ENCODE measurements around the gene SF3B6. TPM values are rescaled to one million over a fixed set of nuclear protein-coding genes. Genes with fewer than 3 reads are reported as not detected.
"Not testable (repeated sequence)": the region's sequence is repeated elsewhere in the genome, so short reads cannot be mapped to it uniquely, and the experiment has no call there.

SF3B6 gene
- 52.8 TPM for total RNA-seq

DNA sequence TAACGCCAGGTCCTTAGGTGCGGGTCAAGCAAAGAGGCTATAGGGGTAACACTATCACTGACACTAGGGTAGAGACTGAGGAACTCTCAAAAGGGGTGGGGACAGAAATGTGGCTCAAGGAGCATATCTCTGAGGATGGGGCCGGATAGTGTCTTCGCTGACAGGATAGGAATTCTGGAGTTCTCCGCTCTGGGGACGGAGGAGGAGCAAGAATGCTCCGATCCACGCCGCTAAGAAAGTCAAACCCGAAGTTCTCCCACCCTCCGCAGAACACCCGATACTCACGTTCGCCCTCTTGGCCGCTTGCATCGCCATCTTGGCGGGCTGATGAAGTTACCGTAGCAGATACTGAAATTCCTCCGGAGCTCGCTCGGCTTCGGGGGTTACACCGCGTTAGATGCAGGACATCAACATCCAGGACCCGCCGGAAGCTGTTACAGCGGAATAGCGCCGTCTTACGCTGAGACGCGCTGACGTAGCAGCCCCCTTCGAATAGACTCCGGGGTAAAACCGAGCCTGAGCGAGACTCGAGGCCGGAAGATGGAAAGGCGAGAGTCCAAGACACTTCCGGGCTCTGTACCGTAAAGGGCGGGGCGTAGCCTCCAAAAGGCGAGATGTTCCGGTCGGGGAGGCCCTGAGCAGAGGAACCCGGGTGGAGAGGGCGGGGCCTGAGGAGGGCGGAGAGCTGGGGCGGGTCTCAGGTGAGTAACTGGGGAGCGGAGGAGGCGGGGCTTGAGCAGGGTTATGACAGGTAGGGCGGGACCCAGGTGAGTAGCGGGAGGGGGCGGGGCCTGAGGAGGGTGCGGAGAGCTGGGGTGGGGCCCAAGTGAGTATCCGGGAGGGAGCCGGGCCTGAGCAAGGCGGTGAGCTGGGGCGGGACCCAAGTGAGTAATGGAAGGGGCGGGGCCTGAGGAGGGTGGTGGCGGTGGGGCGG lies at the start of gene SF3B6:
TSS of gene SF3B6 (minus strand) at position 412 of the 934 bp plus-strand sequence. CDS start at position 315, 97 bp downstream.
- DNase-seq (ENCODE audit: low read depth in 2 of 3, low spot score in 2 of 3) = peak; percentile 98 to 100 (median 100)

DNA sequence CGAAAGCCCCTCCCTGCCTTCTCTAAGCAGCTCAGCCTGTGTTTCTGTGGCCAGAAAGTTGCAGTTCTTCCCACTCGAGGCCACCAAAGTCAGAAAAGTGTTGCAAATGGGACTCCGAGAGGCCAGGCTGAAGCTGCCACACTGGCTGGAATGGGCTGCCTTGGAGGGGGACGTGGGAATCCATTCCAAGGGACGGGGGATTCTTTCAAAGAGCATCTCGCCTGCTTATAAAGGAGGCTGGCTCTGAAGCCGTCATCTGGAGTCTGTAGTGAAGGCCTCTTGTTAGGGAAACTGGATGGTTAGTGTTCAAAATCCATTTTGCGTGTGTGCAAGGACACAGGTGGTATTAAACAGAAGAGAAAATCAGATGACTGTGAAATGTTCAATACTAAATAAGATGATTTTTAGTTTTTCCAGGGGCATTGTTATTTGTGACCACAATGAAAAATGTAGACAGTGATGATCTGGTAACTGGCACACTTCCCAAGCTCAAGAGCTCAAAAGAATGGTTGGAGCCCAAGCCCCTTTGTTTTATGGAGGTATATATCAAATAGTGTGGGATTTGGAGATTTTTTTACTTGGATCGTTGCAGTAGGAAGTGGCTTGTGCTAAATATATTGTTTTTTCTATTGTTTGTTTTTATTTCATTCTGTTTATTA lies 47.9 kb upstream of the SF3B6 start:
- no peak for DNase-seq (ENCODE audit: low read depth in 2 of 3, low spot score in 2 of 3)

DNA sequence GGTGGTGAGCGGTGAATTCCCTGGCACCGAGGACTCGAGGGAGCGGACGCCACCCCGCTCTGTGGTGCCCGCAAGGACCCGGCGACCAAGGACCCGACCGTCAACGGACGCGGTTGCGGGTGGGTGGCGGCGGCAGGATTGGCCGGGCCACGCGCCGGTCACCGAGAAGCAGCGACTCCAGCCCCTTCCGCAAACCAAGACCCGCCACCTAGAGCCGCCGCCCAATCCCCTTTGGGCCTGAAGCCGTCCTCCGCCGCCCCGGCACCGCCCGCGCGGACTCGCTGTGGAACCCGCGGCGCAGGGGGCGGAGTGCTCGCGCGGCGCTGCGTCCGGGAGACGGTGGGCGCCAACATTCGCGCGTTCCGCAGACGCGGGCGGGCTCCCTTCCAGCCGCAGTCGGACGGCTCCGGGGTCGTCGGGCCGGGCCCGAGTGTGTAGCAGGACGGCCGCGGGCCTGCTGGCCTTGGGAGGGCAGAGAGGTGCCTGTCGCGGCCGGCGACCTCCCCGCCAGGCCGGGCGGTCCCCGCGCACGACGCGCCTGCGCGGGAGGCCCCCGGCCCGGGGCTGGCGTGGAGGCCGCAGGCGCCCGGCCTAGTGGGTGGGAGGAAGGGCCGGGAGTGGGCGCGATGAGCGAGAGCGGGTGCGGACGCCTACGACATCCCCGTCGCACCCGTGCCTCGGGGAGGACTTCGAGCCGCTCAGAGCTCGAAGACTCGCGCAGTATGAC lies 47.2 kb upstream of the SF3B6 start, which contains the start of the genes FAM228B and PFN4:
TSS of gene FAM228B (plus strand) at position 275 of the 727 bp plus-strand sequence. CDS start 893 bp downstream, outside the sequence.
TSS of gene PFN4 (minus strand) at position 140 of the 727 bp plus-strand sequence. CDS start 799 bp downstream, outside the sequence.
- peak; percentile 10 to 86 (median 86) for DNase-seq (ENCODE audit: low read depth in 2 of 3, low spot score in 2 of 3)

DNA sequence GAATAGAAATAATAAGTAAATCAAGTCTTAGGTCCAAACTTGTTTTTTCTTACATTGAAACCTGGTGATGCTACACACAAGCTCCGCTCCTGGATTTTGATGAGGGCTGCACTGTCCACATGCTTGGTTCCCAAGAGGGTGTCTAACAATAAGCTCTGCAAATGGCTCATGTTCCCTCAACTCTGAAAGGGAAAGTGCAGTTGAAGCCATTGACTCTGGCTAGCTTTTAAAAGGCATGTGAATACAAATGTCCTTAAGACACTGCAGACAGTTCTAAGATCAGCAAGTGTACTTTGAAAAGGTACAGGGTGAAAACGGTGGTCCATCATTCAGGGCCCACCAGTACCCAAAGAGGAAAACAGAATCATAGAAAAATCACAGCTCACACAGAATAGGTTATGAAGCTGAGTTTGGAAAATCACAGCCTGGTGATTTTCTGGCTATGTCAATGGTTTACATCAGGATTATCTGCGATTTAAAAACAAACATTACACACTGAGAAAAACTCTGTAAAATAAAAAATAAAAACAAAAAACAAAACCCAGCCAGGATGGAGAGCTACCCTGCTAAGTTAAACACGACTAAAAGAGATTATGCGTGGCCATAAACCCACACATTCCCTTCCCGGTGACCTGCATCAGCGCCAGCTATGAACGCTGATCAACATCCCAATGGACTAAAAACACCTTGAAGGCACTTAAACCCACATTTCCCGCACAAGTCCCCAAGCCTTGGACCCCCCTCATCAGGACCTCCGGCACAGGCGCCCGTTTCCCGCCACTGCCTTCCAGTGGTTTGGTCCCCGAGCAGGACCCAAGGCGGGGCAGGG lies 46.5 kb upstream of the SF3B6 start:
- no peak for DNase-seq (ENCODE audit: low read depth in 2 of 3, low spot score in 2 of 3)

DNA sequence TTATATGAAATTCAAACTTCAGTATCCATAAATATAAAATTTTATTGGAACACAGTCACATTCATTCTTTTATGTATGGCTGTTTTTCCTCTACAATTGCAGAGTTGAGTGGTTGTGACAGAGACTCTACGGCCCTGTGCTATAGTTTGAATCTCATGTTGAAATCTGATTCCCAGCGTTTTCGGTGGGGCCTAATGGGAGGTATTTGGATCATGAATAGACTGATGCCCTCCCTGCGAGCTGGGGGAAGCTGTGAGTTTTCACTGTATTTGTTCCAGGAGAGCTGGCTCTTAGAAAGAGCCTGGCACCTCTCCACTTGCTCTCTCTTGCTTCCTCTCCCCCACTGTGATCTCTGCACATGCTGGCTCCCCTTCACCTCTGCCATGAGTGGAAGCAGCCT lies 45.3 kb upstream of the SF3B6 start:
- no peak for DNase-seq (ENCODE audit: low read depth in 2 of 3, low spot score in 2 of 3)

- DNase-seq (ENCODE audit: low read depth in 2 of 3, low spot score in 2 of 3) = no peak
Measured at GRCh38 chr2:24121066-24121465, 44.9 kb upstream of the SF3B6 start.

GRCh38 chr2:24117902-24118301 lies 41.8 kb upstream of the SF3B6 start:
- DNase-seq (ENCODE audit: low read depth in 2 of 3, low spot score in 2 of 3) = no peak

DNA sequence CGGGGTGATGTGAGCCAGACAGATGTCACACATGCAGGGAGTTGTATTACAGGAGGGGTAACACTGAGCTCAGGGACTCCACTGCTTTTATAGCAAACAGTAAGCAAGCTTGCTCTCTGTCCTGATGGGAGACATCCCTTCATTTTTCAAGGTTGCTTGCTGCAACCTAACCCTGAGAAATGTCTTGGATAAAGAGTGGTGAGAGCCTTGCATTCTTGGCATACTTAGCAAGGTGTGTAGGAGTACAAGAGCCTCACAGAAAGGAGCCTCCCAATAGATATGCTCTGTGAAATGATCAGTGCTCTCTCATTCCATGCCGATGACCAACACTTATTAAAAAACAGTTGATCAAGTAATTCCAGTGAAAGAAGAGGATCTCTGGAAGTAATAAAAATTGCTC lies 38.9 kb upstream of the SF3B6 start:
- no peak for DNase-seq (ENCODE audit: low read depth in 2 of 3, low spot score in 2 of 3)

DNA sequence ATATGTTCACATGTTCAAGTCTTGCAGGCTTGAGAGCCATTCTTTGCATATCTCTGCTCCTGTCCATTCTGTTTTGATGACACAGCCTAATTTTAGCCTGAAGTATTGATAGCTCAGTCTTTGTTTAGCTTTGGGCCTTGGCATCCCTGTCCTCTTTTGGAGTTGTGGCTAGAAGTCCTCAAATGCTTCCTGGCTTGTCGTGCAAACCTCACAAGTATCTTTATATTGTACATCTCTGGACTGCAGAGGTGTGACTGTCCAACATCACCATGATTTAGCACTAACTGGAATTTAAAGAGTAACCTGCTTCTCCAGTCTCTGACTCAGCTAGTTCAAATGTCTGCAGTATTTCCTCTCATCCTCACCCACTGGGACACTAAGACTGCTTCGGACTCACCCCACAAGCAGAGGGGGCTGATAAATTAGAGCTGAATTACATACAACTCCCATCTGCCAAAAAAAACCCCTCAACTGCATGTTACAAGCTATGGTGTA lies 35.3 kb upstream of the SF3B6 start:
- no peak for DNase-seq (ENCODE audit: low read depth in 2 of 3, low spot score in 2 of 3)

- no peak for DNase-seq (ENCODE audit: low read depth in 2 of 3, low spot score in 2 of 3)
Measured at GRCh38 chr2:24110660-24111303, 34.7 kb upstream of the SF3B6 start.

DNA sequence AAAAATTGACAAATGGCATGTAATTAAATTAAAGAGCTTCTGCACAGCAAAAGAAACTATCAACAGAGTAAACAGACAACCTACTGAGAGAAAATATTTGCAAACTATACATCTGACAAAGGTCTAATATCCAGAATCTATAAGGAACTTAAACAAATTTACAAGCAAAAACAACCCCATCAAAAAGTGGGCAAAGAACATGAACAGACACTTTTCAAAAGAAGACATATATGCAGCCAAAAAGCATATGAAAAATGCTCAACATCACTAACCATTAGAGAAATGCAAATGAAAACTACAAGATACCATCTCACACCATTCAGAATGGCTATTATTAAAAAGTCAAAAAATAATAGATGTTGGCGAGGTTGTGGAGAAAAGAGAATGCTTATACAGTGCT lies 33.3 kb upstream of the SF3B6 start:
- not testable (repeated sequence) for DNase-seq (ENCODE audit: low read depth in 2 of 3, low spot score in 2 of 3)

DNA sequence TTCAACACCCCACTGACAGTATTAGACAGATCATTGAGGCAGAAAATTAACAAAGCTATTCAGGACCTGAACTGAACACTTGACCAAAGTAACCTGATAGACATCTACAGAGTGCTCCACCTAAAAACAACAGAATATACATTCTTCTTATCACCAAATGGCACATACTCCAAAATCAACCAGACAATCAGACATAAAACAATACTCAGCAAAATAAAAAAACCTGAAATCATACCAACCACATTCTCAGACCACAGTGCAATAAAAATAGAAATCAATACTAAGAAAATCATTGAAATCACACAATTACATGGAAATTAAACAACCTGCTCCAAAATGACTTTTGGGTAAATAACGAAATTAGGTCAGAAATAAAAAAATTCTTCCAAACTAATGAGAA lies 31.2 kb upstream of the SF3B6 start:
- DNase-seq (ENCODE audit: low read depth in 2 of 3, low spot score in 2 of 3) = no peak

GRCh38 chr2:24106786-24107185 lies 30.7 kb upstream of the SF3B6 start:
- no peak for DNase-seq (ENCODE audit: low read depth in 2 of 3, low spot score in 2 of 3)

DNA sequence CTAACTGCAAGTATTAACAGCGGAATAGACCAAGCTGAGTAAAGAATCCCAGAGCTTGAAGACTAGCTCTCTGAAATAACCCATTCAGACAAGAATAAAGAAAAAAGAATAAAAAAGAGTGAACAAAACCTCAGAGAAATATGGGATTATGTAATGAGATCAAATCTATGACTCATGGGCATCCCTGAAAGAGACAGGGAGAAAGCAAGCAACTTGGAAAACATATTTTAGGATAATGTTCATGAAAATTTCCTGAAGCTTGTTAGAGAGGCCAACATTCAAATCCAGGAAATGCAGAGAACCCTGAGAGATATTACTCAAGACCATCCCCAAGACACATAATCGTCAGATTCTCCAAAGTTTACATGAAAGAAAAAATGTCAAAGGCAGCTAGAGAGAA lies 29.7 kb upstream of the SF3B6 start:
- DNase-seq (ENCODE audit: low read depth in 2 of 3, low spot score in 2 of 3) = no peak

GRCh38 chr2:24104906-24105305 lies 28.8 kb upstream of the SF3B6 start:
- no peak for DNase-seq (ENCODE audit: low read depth in 2 of 3, low spot score in 2 of 3)

DNA sequence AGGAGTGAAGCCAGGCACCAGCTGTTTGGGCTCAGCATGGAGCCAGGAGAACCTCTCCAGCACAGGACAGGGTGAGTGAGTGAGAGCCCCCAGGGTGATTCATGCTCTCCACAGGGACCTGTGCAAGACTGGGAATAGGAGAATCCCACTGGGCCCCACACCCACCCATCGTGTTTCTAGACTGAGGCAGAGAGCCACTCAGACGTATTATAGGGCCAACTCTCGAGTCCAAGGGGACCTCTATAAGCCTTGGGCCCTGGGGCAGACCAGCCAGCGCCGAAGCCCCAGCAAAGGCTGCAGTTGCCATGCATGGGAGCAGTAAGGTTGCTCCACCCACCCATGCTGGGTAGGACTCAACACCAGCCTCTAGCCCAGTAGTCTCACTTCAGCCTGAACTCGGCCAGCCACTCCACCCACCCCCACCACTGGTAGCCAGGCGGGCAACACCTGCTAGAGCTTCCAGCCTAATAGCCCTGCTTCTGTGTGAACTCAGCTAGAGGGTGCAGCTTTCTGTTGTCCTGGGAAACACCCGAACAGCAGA lies 28.1 kb upstream of the SF3B6 start:
- no peak for DNase-seq (ENCODE audit: low read depth in 2 of 3, low spot score in 2 of 3)

DNA sequence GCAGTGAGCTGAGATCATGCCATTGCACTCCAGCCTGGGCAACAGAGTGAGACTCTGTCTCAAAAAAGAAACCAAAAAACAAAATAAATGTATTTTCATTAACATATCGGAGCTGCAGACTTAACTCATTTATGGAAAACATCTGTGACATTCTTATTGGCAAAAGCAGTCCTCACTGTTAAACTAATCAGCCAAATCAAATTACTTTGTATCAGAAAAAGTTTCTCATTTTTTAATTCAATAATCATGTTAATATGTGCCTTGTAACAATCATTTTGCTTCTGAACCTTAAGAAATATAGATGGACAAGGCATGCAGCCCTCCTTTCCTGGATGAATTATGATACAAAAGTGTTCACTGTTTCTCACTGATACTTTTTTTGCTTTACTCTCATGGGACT lies 26.6 kb upstream of the SF3B6 start:
- DNase-seq (ENCODE audit: low read depth in 2 of 3, low spot score in 2 of 3) = no peak

- no peak for DNase-seq (ENCODE audit: low read depth in 2 of 3, low spot score in 2 of 3)
Measured at GRCh38 chr2:24101992-24102391, 25.9 kb upstream of the SF3B6 start.

GRCh38 chr2:24100732-24101131 lies 24.6 kb upstream of the SF3B6 start:
- not testable (repeated sequence) for DNase-seq (ENCODE audit: low read depth in 2 of 3, low spot score in 2 of 3)
